ENCODE measurements around the gene PLP1. TPM values are rescaled to one million over a fixed set of nuclear protein-coding genes. Genes with fewer than 3 reads are reported as not detected.

PLP1 gene
- total RNA-seq, 4 donors from 2014 or later, result 0.33 to 2.2 (median 1.5) TPM

GRCh38 chrX:103830848-103831247 lies 54.2 kb downstream of the PLP1 start:
- H3K36me3 ChIP-seq, result no peaks in the 10 kb centered on the region
- intact Hi-C loops (cut with DNase I), result no loop called here
- H3K27ac ChIP-seq, result no peak overlapping the region
- H3K4me1 ChIP-seq, result no peaks in the 10 kb centered on the region
- no peak for TF ChIP-seq POLR2A (IDR thresholded peaks at IDR 0.05)
- TF ChIP-seq, protein P1, sequence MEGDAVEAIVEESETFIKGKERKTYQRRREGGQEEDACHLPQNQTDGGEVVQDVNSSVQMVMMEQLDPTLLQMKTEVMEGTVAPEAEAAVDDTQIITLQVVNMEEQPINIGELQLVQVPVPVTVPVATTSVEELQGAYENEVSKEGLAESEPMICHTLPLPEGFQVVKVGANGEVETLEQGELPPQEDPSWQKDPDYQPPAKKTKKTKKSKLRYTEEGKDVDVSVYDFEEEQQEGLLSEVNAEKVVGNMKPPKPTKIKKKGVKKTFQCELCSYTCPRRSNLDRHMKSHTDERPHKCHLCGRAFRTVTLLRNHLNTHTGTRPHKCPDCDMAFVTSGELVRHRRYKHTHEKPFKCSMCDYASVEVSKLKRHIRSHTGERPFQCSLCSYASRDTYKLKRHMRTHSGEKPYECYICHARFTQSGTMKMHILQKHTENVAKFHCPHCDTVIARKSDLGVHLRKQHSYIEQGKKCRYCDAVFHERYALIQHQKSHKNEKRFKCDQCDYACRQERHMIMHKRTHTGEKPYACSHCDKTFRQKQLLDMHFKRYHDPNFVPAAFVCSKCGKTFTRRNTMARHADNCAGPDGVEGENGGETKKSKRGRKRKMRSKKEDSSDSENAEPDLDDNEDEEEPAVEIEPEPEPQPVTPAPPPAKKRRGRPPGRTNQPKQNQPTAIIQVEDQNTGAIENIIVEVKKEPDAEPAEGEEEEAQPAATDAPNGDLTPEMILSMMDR (IDR thresholded peaks at IDR 0.05), result no peak
- WGBS, 2 donors, result 74 to 76% methylated on average over 7 of the region's 7 CpGs
- no peak overlapping the region for H3K4me3 ChIP-seq (replicated peaks in 1 of 3)
- no peaks in the 10 kb centered on the region for H3K9me3 ChIP-seq
- no peak for DNase-seq
- no peaks in the 10 kb centered on the region for H3K27me3 ChIP-seq

GRCh38 chrX:103831342-103831802 lies 54.7 kb downstream of the PLP1 start:
- WGBS, 2 donors, result 16 to 30% methylated on average over 5 to 9 of the region's 11 CpGs
- Histone ChIP-seq H3K4me3 (replicated peaks in 1 of 3) (peak overlapping the region in 1 of 3 donors; percentile 40), H3K36me3 (no peaks in the 10 kb centered on the region), H3K27me3 (peaks cover under 1% of the 10 kb centered on the region), H3K9me3 (no peaks in the 10 kb centered on the region), H3K27ac (no peak overlapping the region), H3K4me1 (no peaks in the 10 kb centered on the region)
- TF ChIP-seq POLR2A (IDR thresholded peaks at IDR 0.05), result no peak
- TF ChIP-seq, protein P1 (IDR thresholded peaks at IDR 0.05), result no peak
- intact Hi-C loops (cut with DNase I), result no loop called here
- DNase-seq, result no peak

GRCh38 chrX:103831803-103832544 lies 55.3 kb downstream of the PLP1 start, which contains the start of gene RAB9B:
Gene RAB9B (minus strand): TSS chrX:103832257. CDS start chrX:103825784, 6,473 bp downstream.
- no peaks in the 10 kb centered on the region for H3K36me3 ChIP-seq
- peak in 1 of 2 donors; percentile 3 for TF ChIP-seq POLR2A (IDR thresholded peaks at IDR 0.05)
- TF ChIP-seq, protein P1 (IDR thresholded peaks at IDR 0.05), result no peak
- H3K4me1 ChIP-seq, result no peaks in the 10 kb centered on the region
- H3K27me3 ChIP-seq, result peaks cover 3% of the 10 kb centered on the region
- peak within 1 kb of the TSS in 2 of 3 donors; percentile 40 to 42 for H3K4me3 ChIP-seq (replicated peaks in 1 of 3)
- DNase-seq, result peak; percentile 70 to 73
- 0 to 4% methylated on average over 13 to 16 of the region's 54 CpGs for WGBS, 2 donors
- peak within 1 kb of the TSS in 1 of 3 donors; percentile 37 for H3K27ac ChIP-seq
- intact Hi-C loops (cut with DNase I), result no loop called here
- no peaks in the 10 kb centered on the region for H3K9me3 ChIP-seq

GRCh38 chrX:103839404-103839803 lies 62.8 kb downstream of the PLP1 start:
- Histone ChIP-seq H3K4me3 (replicated peaks in 1 of 3) (no peak overlapping the region), H3K36me3 (no peaks in the 10 kb centered on the region), H3K4me1 (no peaks in the 10 kb centered on the region), H3K27ac (no peak overlapping the region), H3K9me3 (no peaks in the 10 kb centered on the region), H3K27me3 (peaks cover 3% of the 10 kb centered on the region)
- TF ChIP-seq POLR2A (IDR thresholded peaks at IDR 0.05), result no peak
- TF ChIP-seq, protein P1 (IDR thresholded peaks at IDR 0.05), result no peak
- intact Hi-C loops (cut with DNase I), result no loop called here
- no peak for DNase-seq
- 78 to 79% methylated on average over 1 of the region's 1 CpG for WGBS, 2 donors

Other genes starting within 250 kb of the PLP1 start
- 10 to 100 TPM; 72.0 to 91.8 (median 79.8) TPM for gene TCEAL4, start 191.3 kb upstream of the PLP1 start, total RNA-seq
- 10 to 100 TPM; 38.1 to 61.1 (median 43.7) TPM for gene TCEAL3, start 168.9 kb upstream of the PLP1 start, total RNA-seq
- gene TCEAL1, start 147.9 kb upstream of the PLP1 start, total RNA-seq, result 10 to 100 TPM; 58.2 to 79.0 (median 65.5) TPM
- 100 to 1,000 TPM; 273 to 382 (median 361) TPM for gene MORF4L2, start 90.1 kb upstream of the PLP1 start, total RNA-seq
- not detected for gene TMEM31, start 65.9 kb upstream of the PLP1 start, total RNA-seq
- gene RAB9B, start 55.4 kb downstream of the PLP1 start, total RNA-seq, result 1 to 10 TPM; 1.9 to 4.1 (median 2.9) TPM
- 1 to 10 TPM in 2 of 4 donors, under 1 TPM in 2; 0.34 to 8.1 (median 1.2) TPM for gene TMSB15B, start 185.8 kb downstream of the PLP1 start, total RNA-seq
- not detected for gene H2BW1, start 236.9 kb downstream of the PLP1 start, total RNA-seq